Activated T-helper 9 cell treated with anti-CD3 and anti-CD28 coated beads, Interleukin-2, amount 50 U/mL, for 16 hours (primary cell): ENCODE measurements around the gene SYTL2.
"Not testable (repeated sequence)": the region's sequence is repeated elsewhere in the genome, so short reads cannot be mapped to it uniquely, and the experiment has no call there.

ENCODE experiments used
- DNase-seq: peaks from one replicate; pipeline ENCODE4 v3.0.0-alpha.2; 2020; ENCODE audit warnings: low read depth

SYTL2 gene

DNA sequence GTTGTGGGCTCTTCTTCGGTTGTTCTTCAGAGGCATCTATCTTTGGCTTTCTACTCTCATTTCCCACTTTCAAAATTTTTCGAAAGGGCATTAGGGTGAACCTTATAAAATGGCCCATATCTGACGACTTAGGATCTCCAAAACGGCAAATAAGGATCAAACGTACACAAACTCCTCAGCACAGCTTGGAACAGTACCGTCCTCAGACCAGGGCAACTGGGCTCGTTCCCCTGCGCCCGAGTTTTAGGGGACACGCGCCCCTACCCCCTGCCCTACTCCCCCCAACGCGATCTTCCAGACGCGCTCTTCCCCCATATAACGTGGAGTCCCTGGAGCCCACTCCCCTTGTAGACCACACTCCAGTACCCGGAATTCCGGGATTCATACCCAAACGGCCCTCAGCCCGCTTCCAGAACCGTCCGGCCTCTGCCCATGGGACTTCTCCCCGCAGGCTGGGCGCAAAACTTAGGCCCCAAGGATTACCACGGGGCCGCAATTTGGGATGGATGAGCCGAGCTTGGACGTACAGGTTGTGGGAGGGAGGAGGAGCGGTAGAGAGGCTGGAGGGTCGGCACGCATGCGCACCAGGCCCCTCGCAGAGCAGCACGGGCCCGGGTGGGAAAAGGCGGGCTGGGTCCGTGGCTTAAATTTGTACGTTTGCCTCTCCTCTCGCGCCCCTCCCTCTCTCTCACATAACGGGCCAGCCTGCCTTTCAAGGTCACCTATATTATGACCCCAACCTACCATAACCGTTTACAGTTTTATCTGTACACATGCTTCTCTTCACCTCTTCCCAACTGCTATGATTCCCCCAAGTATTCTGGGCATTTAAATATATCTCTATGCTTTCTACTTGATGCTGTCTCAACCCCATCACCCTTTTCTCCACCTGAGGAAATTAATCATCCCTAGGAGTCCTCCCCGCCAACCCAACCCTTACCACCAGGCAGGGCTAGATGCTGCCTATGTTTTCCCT is 128.3 kb downstream of the SYTL2 start:
- peak; percentile 49 for DNase-seq

- no peak for DNase-seq
Observed at GRCh38 chr11:85680897-85681296, 130.0 kb downstream of the SYTL2 start.

DNA sequence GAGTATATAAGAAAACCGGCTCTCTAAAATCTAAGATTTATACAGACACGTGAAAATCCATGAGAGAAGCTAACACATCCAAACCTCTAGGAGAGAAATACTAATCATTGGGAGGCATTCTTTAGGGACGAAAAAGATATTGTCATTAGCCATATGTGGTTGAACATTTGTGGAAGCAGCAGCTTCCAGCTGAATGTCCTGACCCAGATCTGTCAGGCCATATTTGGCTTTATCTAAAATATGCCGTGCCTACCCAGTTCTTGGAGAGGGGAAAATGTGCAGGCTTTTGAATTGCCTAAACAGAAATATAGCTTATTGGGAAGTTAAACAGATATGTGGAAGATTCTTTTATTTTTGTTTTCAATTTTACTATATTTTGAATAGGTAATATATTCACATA is 131.4 kb downstream of the SYTL2 start:
- DNase-seq: no peak

- no peak for DNase-seq
Observed at GRCh38 chr11:85673393-85673792, 137.5 kb downstream of the SYTL2 start.

GRCh38 chr11:85672105-85672902 is 138.6 kb downstream of the SYTL2 start:
- no peak for DNase-seq

GRCh38 chr11:85670949-85671663 is 139.8 kb downstream of the SYTL2 start:
- DNase-seq: not testable (repeated sequence)

DNA sequence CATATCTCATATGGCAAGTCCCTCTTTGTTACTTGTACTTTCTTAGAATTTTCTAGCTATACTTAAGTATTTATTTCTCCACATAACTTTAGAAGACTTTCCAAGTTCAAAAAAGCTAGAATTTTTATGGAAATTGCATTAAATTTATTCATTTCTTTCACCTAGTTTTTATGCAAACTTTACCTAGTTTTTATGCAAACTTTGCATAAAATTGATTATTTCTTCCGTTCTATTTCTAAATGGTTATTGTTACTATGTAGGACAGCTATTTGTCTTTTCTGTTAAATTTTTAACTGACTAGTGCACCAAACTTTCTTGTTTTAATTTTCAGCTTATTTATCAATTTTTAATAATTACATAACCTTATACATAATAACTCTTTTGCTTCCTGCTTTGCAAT is 142.8 kb downstream of the SYTL2 start:
- DNase-seq: no peak

DNA sequence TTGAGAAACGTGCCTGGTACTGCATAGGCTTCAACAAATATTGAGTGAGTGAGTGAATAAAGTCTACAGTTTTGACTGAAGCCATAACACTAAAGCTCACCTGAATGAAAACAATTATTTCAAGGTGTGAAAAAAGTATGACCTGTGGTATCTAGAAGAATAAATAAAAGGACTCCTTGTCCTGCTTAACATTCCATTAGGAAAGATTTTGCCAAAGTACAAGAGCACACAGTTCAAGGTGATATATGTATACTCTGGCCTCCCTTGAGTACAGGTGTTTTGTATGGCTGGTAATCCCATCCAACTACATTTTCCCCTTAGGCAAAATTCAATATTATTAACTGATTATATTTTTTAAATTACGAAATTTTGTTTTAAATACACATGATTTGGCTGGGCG is 144.3 kb downstream of the SYTL2 start:
- DNase-seq: no peak

DNA sequence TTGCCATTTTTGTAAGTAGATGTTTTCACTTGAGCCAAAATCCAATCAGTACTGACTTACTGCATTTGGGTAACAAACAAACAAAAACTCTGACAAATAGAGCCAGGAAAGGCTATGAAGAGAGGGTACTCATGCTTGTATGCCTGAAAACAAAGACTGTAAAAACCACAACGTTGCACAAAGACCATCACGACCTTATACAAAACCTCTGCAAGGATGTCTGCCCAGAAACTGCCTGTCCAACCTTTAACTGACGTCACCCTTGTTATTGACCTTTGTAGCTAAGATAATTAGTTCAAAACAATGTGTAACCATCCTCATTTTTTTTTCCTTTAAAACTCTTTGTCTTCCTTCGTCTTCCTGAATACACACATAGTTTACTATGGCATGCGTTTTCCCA is 145.2 kb downstream of the SYTL2 start:
- DNase-seq: no peak

DNA sequence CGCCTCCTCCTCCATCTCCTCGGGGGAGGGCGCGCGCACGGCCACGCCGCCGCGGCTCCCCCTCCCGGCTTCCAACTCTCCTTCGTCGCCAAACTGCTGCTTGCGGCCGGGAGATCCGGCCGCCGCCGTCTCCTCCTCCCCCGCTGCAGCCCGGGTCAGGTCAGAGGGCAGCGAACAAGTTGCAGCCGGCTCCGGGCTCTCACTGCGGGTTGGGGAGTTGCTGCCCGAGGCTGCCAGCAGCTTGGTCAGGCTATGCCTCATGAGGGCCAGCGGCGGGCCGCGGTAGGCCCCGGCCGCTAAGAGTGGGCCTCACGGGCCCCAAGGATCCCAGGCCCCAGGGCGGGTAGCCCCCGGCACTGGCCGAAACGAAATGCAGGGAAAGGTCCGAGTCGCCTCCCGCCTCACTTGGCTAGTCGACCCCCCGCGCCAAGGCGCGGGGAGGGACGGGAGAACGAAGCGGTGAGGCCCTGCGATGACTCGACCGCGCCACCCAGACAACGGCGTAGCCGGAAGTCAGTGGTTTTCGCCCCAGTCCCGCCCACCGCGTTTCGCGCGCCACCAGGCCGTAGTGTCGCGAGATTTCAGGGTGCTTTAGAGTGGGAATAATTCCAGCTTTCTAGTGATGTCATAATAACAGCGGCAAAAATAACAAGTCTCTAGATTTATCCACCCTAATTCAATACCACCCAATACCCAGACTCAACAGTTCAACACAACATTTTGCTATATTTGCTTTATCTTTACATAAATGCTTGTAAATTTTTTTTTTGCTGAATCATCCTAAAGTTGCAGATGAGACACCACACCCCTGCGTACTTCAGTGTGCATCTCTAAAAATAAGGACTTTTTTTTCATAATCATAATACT is 146.1 kb downstream of the SYTL2 start, which contains the start of gene CREBZF:
Gene CREBZF, minus strand, starts transcription at position 515 of the 867 bp plus-strand sequence. Its CDS starts 254 bp downstream, at position 261.
- peak; percentile 89 for DNase-seq

GRCh38 chr11:85663753-85664614 is 147.0 kb downstream of the SYTL2 start:
- DNase-seq: peak; percentile 84

GRCh38 chr11:85663080-85663752 is 147.7 kb downstream of the SYTL2 start:
- no peak for DNase-seq

DNA sequence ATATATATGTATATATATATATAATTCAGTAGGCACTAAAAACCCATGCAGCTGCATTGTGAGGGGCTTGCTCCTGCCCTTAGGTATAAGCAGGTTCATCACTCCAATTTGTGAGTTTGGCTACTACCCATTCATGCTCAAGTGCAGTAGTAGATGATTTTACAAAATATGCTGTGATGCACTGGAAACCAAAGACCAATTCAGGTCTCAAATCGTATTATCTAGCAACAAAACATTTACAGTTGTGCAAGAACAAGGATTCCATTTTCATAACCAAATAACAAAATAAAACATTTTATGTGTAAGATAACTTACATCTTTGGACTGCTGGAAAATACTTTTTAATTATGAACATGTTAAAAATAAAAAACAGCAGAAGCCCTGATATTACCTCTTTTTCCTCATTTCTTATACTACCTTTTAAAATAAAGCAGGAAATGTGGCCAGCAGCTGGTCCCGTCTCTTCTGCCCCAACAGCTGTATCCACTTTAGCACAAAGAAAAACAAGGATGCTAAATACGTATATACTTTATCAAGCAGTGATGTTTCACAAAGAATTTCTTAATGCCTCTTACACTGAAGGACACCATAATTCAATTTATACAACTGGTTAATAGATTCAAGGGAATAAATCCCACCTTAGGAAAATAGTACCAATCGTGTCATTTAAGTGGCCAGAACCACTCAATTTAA is 148.8 kb downstream of the SYTL2 start:
- DNase-seq: no peak

DNA sequence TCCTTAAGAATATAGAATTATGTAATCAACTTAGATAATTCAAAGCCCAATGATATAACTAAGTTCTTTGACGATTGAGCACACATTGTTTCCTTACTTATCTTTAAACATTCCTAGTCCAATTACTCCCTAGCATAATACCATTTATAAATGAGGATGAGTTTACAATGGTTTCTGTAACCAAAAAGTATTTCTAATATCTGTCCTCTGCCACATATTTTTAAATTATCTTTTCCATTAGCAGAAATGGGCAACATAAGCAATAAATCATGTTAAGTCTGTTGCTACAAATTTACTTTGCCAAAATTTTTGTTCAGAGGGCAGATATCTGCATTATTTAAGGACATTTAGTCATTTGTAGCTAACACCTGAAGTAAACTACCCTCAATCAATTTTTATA is 152.8 kb downstream of the SYTL2 start:
- no peak for DNase-seq

DNA sequence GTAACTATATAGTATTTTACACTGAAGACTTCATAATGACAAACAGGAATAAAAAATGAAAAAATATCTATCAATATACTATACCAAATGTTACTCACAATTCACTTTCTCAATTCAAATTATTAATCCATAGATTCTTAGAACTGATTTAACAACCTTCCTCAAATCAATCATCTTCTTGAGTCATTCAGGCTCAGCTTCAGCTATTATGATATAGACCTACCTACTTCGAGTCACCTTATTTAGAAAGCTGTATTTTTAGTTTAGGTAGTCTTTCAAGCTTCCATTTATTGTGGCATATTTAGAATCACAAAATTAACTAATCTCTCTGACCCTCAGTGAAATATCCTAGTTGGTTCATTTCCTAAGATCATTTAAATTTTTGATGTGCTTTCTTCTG is 154.2 kb downstream of the SYTL2 start:
- DNase-seq: no peak

DNA sequence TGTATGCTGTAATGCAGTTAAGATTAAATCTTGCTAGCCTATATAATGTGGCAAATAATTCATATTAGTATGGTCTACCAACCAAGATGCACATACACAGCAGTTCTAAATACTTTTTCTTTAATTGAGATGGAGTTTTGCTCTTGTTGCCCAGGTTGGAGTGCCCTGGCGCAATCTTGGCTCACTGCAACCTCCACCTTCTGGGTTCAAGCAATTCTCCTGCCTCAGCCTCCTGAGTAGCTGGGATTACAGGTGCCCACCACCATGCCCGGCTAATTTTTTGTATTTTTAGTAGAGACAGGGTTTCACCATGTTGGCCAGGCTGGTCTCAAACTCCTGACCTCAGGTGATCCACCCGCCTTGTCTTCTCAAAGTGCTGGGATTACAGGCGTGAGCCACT is 156.6 kb downstream of the SYTL2 start:
- not testable (repeated sequence) for DNase-seq

DNA sequence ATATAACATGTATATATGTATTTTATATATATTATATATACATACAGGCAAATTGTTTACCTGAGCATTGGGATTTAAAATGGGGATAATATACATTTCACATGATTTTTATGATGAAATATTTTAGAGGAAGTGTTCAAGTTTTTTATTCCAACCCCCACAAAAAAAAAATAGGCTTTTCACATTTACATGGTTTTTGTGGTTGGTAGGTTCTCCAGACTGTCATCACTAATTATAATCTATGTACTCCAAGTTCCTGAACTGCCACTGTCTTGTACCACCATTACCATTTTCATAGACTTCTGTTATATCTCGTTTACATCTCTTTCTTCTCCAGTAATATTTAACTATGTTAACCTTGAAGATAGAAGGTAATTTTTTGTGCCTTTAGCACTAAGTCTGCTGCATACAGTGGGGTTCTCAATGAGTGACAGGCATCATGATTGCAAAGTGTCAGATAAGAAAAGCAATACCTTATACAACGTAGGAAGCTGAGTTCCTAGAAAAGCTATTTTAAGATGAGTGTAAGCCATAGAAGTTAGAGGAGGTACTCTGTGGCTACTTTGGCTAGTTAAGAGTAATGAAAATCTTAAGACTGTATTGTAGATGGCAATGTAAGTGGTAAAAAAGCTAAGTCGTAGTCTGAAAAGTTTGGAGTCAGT is 158.0 kb downstream of the SYTL2 start:
- DNase-seq: no peak

- no peak for DNase-seq
Observed at GRCh38 chr11:85651118-85651517, 159.8 kb downstream of the SYTL2 start.
